Measurements from ENCODE around the gene ATP9B.

- TF ChIP-seq ZFP3 (CRISPR knock-in tag; IDR thresholded peaks at IDR 0.05) (no peak), TCF4 (CRISPR knock-in tag; IDR thresholded peaks at IDR 0.05; ENCODE audit: borderline replicate concordance) (no peak), ZNF8 (CRISPR knock-in tag; IDR thresholded peaks at IDR 0.05) (no peak), TOX (CRISPR knock-in tag; IDR thresholded peaks at IDR 0.05; ENCODE audit: borderline replicate concordance) (no peak)
These were observed 225.0 kb downstream of the ATP9B start for GRCh38 chr18:79294235-79294634.
